NOMO-1 treated with DMSO at 0.1 percent for 48 hours (cell line): ENCODE measurements around the gene LGALS16.
"Not testable (repeated sequence)": the region's sequence is repeated elsewhere in the genome, so short reads cannot be mapped to it uniquely, and the experiment has no call there.

ENCODE experiments used
- DNase-seq: peaks from one replicate; lab custom pipeline; 2025; ENCODE audit not compliant: unreplicated experiment; lab: John Stamatoyannopoulos, UW

Gene LGALS16

DNA sequence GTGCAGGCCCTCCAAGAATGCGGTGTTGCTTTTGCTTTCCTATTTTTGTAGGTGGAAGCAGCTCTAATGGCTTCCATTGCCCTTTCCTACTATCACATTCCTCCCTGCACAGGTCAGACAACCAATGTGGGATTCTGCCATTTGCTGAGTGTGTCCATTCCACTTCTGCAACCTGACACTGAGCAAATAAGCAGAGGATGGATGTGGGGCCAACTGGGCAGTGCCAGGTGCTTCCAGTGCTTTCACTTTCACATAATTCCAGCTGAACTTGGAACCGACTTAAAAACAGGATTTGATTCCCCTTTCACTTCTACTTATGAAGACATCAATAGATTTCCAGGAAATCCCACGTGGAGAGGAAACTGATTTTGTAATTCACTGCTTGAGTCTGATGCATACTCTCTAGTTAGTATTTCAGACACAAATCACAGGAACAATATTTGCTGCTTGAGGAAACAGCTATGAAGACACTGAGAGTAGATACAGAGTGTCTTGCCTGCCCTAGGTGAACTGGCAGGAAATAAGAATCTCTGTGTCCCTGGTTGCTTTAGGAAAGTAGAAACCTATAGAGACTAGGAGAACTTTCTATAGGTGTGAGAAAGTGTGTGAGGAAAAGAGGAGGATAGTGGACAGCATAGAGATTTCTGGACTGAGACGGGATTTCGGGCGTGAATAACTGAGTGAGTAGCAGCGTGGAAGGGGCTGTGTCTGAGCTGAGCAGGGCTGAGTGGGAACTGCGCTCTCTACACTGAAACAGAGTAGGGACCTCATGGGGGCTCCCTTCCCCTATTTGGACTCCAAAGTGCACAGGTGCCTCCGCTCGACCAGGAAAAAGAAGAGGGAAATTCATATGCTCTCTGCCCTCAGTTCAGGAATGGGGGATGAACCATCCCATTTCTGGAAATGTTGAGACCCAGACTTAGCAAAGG lies 22.5 kb downstream of the LGALS16 start:
- no peak for DNase-seq

DNA sequence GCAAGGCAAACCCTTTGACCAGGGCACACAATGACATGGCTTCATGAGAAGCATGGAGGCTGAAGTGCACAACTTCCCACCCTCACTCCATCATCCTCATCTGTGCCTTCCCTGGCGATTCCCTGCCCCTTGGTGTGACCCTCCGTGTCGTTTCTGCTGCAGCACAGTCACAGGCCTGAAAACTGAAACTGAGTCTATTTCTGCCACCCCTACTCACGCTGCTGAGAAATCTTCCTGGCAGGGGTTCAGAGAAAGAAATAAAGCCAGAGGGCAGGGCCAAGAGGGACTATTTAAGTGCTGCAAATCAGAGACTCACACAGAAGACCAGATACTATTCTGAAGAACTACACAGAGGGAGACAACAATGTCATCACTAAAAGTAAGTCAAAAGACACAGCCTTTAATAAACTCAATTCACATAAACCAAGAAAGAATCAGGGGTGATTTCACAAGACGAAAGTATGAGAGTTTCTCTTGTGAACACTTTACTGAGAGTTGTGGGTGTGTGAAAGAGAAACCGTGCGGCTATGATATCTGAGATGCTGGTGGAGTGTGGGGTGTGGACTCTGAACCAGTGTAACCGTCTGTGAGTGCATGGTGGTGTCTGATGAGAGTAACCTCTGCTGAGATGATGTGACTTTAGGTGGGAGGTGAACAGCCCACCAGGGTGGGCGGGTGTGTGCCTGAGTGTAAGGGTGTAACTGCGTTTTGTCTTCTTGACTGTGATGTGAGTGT lies 23.5 kb downstream of the LGALS16 start:
- no peak for DNase-seq

DNA sequence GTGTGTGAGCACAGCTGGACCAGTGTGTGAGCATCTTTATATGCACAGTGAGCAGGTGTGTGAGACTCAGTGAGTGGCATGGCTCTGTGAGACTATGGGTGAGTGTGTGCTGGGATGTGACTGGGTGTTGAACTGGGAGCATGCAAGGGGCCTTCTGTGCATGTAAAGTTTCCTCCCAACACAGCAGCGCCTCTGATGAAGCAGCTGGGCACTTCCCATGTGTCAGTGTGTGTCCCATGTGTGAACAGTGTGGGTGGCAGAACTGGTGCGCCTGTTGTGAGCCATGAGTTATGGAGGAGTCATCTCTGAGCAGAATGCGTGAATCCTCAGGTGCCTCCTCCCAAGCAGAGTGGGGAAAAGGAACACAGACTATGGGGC lies 24.1 kb downstream of the LGALS16 start:
- no peak for DNase-seq

DNA sequence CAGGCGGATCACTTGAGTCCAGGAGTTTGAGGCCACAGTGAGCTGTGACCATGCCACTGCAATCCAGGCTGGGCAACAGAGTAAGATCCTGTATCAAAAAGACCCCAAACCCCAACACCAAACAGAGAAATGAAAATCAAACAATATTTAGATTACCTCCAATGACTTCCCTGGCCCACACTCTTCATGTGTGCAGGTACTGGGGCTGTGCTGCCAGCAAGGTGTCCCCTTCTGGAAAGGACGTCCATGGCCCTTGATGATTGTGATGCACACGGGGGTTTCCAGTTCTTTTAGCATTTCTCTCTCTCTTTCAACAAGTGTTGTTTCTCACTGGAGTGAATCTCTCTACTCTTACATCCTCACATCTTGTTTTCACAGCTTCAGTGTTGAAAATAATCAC lies 24.9 kb downstream of the LGALS16 start:
- DNase-seq: no peak

DNA sequence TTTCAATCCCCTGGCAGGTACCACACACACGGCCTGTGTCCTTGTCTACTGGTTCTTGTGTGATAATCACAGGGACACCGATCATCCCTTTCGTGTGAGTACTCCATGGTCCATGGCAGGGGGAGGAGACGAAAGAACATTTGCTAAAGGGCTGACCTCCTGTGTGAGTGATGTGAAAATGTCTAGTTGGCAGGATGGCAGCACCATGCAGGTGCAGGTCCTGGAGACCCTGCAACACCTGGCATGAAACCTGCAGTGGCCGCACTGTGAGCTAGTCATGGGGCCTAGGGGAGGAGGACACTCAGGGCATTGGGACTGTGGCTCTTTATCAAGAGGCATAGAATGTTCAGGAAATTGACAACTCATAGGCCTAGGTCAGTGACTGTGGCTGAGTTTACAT lies 25.7 kb downstream of the LGALS16 start:
- DNase-seq: no peak

DNA sequence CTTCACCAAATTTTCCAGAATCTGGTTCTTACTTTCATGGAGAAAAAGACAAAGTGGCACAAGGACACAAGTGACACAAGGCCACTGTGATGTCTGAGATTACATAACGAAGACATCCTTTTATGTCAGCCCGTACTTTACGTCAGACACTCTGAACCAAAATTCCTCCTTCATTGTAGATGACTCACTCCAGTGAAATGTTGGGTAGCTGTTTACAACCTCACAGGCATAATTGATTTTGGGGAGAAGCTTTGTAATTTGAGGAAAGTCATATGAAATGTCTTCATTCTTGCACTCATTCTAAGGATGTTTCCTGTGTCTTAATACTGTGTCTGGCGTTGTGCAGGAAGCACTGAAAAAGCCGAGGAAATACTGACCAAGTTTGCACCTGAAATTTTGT lies 28.6 kb downstream of the LGALS16 start:
- no peak for DNase-seq

DNA sequence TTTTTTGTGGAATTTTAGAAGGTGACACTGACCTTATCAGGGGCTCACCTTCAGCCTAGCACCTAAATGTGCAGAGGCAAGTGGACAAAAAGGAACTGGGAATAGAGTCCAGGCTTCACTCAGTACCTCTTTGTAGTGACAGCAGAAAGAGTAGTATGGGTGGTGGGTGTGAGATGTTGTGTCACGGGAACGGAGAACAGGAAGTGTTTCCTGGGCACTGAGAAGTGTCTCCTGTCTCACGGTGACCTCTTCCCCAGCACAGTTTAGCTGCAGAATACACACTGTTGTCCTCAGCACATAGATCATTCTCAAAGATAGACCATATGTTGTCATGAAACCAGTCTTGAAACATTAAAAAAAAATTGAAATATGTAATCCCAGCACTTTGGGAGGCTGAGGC lies 31.0 kb downstream of the LGALS16 start:
- DNase-seq: no peak

DNA sequence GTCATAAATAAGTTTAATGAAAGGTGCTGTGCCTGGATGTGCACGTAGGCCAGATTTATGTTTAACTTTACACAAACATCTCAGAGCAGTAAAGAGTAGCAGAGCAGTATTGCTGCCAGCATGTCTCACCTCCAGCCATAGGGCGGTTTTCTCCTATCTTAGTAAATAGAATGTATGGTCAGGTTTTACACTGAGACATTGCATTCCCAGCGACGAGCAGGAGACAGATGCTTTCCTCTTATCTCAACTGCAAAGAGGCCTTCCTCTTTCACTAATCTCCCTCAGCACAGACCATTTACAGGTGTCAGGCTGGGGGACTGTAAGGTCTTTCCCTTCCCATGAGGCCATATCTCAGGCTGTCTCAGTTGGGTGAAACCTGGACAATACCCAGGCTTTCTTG lies 32.9 kb downstream of the LGALS16 start:
- not testable (repeated sequence) for DNase-seq

DNA sequence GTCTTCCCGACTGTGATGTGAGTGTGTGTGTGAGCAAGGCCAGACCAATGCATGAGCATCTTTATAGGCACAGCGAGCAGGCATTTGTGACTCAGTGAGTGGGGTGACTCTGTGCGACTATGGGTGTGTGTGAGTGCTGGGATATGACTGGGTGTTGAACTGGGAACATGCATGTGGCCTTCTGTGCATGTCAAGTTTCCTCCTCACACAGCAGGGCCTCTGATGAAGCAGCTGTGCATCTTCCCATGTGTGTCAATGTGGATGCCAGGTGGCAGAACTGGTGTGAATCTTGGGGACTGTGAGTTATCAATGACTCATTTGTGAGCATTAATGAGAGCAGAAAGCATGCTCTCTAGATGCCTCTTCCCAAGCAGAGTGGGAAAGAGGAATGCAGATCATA lies 36.5 kb downstream of the LGALS16 start:
- DNase-seq: no peak

DNA sequence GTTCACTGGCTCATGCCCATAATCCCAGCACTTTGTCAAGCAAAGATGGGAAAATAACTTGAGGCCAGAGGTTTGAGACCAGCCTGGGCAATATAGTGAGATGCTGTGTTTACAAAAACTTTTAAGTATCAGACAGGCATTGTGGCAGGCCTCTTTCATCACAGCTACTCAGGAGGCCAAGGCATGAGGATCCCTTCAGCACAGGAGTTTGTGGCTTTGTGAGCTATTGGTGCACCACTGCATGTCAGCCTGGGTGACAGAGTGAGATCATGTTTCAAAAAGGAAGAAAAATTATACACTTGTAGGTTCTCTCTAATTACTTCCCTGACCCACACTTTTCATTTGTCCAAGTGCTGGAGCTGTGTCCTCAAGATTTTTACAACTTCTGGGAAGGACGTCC lies 37.1 kb downstream of the LGALS16 start:
- no peak for DNase-seq

DNA sequence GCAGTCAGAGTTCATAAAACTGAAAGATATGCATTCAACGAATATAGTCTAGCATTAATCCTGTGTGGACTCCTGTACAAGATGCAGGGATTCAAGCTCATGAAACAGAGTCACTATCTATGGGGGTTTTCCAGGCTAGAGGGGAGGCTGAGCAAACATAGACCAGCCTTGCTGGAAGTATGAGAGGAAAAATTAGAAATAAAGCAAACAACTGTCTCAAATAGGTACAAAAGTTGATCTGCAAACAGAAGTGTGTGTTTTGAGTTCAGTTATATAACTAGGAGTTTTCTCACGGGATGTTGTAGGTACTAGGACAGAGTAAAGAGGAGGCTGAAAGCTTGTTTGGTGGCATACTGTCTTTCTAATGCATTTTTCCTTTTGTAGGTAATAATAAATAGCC lies 40.0 kb downstream of the LGALS16 start:
- DNase-seq: no peak

DNA sequence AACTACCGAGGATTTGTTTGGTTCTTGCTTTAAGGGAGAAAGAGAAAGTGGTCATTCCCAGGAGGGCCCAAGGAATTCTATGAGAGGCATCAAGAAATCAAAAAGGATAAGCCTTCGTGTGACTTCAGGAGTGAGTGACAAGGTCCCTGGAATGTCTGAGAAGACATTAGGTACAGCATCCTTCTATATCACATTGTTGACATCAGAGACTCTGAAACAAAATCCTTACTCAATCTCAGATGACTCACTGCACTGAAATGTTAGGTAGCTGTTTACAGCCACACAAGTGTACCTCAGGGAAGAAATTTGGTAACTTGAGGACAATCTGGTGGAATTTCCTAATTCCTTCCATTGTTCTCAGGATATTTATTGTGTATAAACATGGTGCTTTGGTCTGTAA lies 40.7 kb downstream of the LGALS16 start:
- DNase-seq: no peak

DNA sequence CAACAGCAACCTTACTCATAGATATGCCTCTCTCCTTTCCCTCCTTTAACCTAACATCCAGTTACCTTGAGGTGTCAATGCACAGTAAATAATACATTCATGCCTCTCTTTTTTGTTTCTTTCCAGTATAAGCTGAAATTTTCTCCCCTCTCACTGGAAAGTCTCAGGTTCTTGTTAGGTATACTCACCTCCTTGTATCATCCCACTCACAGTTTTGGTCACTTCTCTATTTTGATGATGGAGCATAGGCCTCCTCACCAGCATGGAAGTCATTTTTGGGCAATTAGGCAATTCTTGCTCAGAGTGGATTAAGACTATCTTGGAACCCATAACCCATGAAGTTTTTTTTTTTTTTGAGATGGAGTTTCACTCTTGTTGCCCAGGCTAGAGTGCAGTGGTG lies 42.8 kb downstream of the LGALS16 start:
- DNase-seq: no peak

DNA sequence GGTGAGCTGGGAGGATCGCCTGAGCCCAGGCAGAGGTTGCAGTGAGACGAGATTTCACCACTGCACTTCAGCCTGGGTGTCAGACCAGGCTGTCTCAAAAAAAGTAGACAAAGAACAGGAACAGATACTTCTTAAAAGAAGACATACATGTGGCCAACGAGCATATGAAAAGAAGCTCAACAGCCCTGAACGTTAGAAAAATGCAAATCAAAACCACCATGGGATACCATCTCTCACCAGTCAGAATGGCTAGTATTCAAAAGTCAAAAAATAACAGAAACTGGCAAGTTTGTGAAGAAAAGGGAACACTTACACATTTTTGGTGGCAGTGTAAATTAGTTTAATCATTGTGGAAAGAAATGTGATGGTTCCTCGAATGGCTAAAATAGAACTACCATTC lies 45.6 kb downstream of the LGALS16 start:
- no peak for DNase-seq

DNA sequence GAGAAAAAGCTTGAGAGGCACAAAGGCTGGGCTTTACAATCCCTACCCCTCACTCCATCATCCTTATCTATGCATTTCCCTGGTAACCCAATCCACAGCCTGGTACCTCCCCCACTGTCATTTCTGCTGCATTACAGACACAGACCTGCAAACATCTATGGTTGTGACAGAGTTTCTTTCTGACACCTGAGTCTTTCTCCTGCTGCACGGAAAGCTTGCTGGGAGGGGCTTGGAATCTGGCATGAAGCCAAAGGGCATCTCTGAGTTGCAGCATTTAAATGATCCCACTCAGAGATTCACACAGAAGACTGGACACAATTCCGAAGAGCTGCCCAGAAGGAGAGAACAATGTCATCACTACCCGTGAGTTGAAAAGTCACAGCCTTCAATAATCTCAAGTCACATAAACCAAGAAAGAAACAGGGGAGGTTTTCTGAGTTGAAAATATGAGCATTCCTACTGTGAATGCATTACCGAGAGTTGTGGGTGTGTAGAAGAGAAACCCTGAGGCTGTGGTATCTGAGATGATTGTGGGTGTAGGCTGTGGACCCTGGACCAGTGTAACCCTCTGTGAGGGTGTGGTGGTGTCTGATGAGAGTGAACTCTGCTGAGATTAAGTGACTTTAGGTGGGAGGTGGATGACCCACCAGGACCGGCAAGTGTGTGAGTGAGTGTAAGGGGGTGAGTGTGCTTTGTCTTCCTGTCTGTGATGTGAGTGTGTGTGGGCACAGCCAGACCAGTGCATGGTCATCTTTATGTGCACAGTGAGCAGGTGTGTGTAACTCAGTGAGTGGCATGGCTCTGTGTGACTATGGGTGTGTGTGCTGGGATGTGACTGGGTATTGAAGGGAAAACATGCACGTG lies 48.7 kb downstream of the LGALS16 start, which contains the start of gene LGALS14:
Gene LGALS14, plus strand, starts transcription at position 301 of the 864 bp plus-strand sequence. Its CDS starts 48 bp downstream, at position 349.
- no peak for DNase-seq

DNA sequence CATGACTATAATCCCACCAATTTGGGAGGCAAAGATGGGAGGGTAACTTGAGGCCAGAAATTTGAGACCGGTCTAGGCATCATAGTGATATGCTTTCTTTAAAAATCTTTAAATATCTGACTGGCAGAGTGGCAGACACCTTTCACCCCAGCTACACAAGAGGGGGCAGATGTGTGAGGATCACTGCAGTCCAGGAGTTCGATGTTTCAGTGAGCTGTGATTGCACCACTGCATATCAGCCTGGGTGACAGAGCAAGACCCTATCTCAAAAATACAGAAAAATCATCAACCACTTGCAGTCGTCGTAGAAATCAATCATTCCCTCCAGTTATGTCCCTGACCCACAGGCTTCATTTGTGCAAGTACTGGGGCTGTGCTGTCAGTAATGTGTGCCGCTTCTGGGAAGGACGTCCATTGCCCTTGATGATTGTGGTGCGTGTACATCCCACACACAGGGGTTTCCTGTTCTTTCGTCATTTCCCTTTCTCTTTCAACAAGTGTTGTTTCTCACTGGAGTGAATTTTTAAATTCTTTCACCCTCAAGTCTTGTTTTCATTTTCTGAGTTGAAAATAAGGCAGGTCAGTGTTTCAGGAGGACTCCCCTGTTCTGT lies 50.0 kb downstream of the LGALS16 start:
- no peak for DNase-seq

DNA sequence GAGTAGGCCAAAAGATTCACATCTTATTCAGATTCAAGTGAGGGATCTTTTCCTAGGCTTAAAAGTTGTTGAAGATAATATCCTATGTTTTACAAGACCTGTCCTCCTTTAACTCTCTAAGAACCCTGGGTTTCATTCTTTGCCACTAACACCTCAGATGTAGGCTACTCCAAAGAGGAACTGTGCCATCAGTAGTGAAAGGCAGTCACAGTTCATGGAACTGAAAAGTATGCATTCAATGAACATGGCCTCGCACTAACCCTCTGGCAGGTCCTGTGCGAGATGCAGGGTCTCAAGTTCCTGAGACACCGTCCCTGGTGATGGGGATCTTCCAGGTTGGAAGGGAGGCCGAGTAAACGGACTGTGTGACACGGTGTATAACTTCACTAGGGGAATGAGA lies 52.9 kb downstream of the LGALS16 start:
- no peak for DNase-seq

DNA sequence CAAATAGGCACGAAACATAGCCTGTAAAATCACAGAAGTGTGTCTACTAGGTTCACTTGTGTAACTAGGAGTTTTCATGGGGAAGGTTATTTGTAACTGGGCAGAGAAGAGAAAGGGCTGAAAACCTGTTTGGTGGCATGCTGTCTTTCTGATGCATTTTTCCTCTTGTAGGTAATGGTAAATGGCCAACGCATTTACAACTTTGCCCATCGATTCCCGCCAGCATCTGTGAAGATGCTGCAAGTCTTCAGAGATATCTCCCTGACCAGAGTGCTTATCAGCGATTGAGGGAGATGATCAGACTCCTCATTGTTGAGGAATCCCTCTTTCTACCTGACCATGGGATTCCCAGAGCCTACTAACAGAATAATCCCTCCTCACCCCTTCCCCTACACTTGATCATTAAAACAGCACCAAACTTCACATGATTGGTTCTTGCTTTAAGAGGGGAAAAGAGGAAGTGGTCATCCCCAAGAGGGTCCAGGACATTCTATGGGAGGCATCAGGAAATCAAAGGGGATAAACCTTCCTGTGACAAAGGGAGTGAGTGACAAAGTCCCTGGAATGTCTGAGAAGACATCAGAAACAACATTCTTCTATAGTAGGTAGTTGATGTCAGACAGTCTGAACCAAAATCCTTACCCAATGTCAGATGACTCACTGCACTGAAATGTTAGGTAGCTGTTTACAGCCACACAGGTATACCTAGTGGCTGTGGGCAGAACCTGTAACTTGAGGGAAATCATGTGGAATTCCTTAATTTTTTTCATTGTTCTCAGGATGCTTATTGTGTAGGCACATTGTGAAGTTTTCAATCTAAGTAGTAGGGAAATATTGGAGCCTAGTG lies 53.5 kb downstream of the LGALS16 start:
- no peak for DNase-seq
